ENCODE measurements around the gene SCN5A. TPM values are rescaled to one million over a fixed set of nuclear protein-coding genes. Genes with fewer than 3 reads are reported as not detected.

Gene SCN5A
- total RNA-seq, 1 experiment from 2014 or later: 11.5 TPM

GRCh38 chr3:38574411-38575278 lies 74.8 kb downstream of the SCN5A start:
- 0 out of 4 replicates have a peak, but pooled peaks cover 0 to 3% of the 10 kb centered on the region in 2 experiments for H3K9me3 ChIP-seq (ENCODE audit: control insufficient read depth in 1 of 2, insufficient read depth in 1 of 2, low read depth in 1 of 2, low read length in 2 of 2)
- H3K4me3 ChIP-seq (replicated peaks in 1 of 2; ENCODE audit: low read depth in 1 of 2, low read length in 2 of 2): no peak overlapping the region
- ATAC-seq (peak; percentile 75), DNase-seq (ENCODE audit: low read depth, low spot score) (no peak)
- CTCF ChIA-PET: no interaction called here
- BruUV-seq (replicated peaks): no TSS peak
- TF ChIP-seq RAD21 (IDR thresholded peaks at IDR 0.05; ENCODE audit: low read depth) (no peak), JUND (IDR thresholded peaks at IDR 0.05) (no peak), EZH2phosphoT487 (IDR thresholded peaks at IDR 0.05; ENCODE audit: borderline replicate concordance) (no peak), ZNF274 (IDR thresholded peaks at IDR 0.05; ENCODE audit: low read depth, low read length) (no peak), ATF3 (IDR thresholded peaks at IDR 0.05) (no peak), POLR2A (IDR thresholded peaks at IDR 0.05; ENCODE audit: borderline replicate concordance, extremely low read depth, insufficient read depth, insufficient read length) (no peak), SIN3A (IDR thresholded peaks at IDR 0.05; ENCODE audit: low read depth) (no peak), EGR1 (IDR thresholded peaks at IDR 0.05; ENCODE audit: low read depth) (no peak), FOSL1 (IDR thresholded peaks at IDR 0.05; ENCODE audit: low read depth) (no peak), CEBPB (IDR thresholded peaks at IDR 0.05; ENCODE audit: low read depth) (no peak), SRF (IDR thresholded peaks at IDR 0.05; ENCODE audit: low read depth) (no peak), EZH2 (IDR thresholded peaks at IDR 0.05) (no peak), YY1 (IDR thresholded peaks at IDR 0.05; ENCODE audit: extremely low read depth, insufficient replicate concordance, low read depth, low read length) (no peak)
- no peak overlapping the region for H3K4me2 ChIP-seq (ENCODE audit: low read length)
- H2AFZ ChIP-seq (ENCODE audit: low read depth, low read length, poor library complexity, severe bottlenecking): no peak overlapping the region
- no peaks in the 10 kb centered on the region for H4K20me1 ChIP-seq (ENCODE audit: insufficient read depth)
- no peaks in the 10 kb centered on the region for H3K4me1 ChIP-seq (ENCODE audit: control insufficient read depth in 1 of 2, insufficient read depth in 2 of 2, low read length in 2 of 2)
- H3K9ac ChIP-seq (ENCODE audit: low read length): no peak overlapping the region
- H3K79me2 ChIP-seq (ENCODE audit: insufficient read depth, low read length): no peaks in the 10 kb centered on the region
- no peaks in the 10 kb centered on the region for H3K36me3 ChIP-seq (ENCODE audit: control insufficient read depth in 1 of 2, insufficient read depth in 2 of 2, low read length in 2 of 2)
- no peaks in the 10 kb centered on the region for H3K9me2 ChIP-seq (ENCODE audit: insufficient read depth)
- H3K27me3 ChIP-seq (ENCODE audit: insufficient read depth, low read length): no peaks in the 10 kb centered on the region
- no peak overlapping the region for H3K27ac ChIP-seq (ENCODE audit: low read depth, low read length)
- POLR2A ChIA-PET: no interaction called here
- RAD21 ChIA-PET (ENCODE audit: low non-redundant PET in 1 of 2, low total read pairs in 2 of 2, uncharacterized antibody in 2 of 2, unreplicated experiment in 2 of 2): no interaction called here
- intact Hi-C loops (cut with micrococcal nuclease): no loop called here
